ENCODE results near the gene CMA1.

CMA1 gene

GRCh38 chr14:24463884-24464785, 43.9 kb downstream of the CMA1 start:
- no peak overlapping the region for H3K4me3 ChIP-seq (ENCODE audit: low read depth in 1 of 2, low read length in 2 of 2)
- H3K27me3 ChIP-seq (ENCODE audit: control insufficient read depth in 1 of 2, insufficient read depth in 2 of 2, low read length in 2 of 2) = no peaks in the 10 kb centered on the region
- H3K36me3 ChIP-seq (ENCODE audit: insufficient read depth, low read length) = no peaks in the 10 kb centered on the region
- H3K9me3 ChIP-seq (ENCODE audit: low read length) = no peaks in the 10 kb centered on the region
- no peak overlapping the region for H3K9ac ChIP-seq (ENCODE audit: low read length)
- H3K4me1 ChIP-seq (ENCODE audit: insufficient read depth, low read length) = no peaks in the 10 kb centered on the region
- H3K27ac ChIP-seq (ENCODE audit: low read depth, low read length) = no peak overlapping the region

- Histone ChIP-seq H3K36me3 (ENCODE audit: insufficient read depth, low read length) (no peaks in the 10 kb centered on the region), H3K27ac (ENCODE audit: low read depth, low read length) (no peak overlapping the region), H3K4me1 (ENCODE audit: insufficient read depth, low read length) (no peaks in the 10 kb centered on the region), H3K4me3 (ENCODE audit: low read depth in 1 of 2, low read length in 2 of 2) (no peak overlapping the region), H3K9ac (ENCODE audit: low read length) (no peak overlapping the region), H3K9me3 (ENCODE audit: low read length) (no peaks in the 10 kb centered on the region), H3K27me3 (ENCODE audit: control insufficient read depth in 1 of 2, insufficient read depth in 2 of 2, low read length in 2 of 2) (no peaks in the 10 kb centered on the region)
Measured at GRCh38 chr14:24463017-24463883, 44.8 kb downstream of the CMA1 start.

- Histone ChIP-seq H3K27ac (ENCODE audit: low read depth, low read length) (no peak overlapping the region), H3K4me1 (ENCODE audit: insufficient read depth, low read length) (no peaks in the 10 kb centered on the region), H3K27me3 (ENCODE audit: control insufficient read depth in 1 of 2, insufficient read depth in 2 of 2, low read length in 2 of 2) (no peaks in the 10 kb centered on the region), H3K9me3 (ENCODE audit: low read length) (no peaks in the 10 kb centered on the region), H3K9ac (ENCODE audit: low read length) (no peak overlapping the region), H3K36me3 (ENCODE audit: insufficient read depth, low read length) (no peaks in the 10 kb centered on the region), H3K4me3 (ENCODE audit: low read depth in 1 of 2, low read length in 2 of 2) (no peak overlapping the region)
Measured at GRCh38 chr14:24461336-24461735, 46.7 kb downstream of the CMA1 start.

- Histone ChIP-seq H3K27ac (ENCODE audit: low read depth, low read length) (no peak overlapping the region), H3K9me3 (ENCODE audit: low read length) (no peaks in the 10 kb centered on the region), H3K36me3 (ENCODE audit: insufficient read depth, low read length) (no peaks in the 10 kb centered on the region), H3K27me3 (ENCODE audit: control insufficient read depth in 1 of 2, insufficient read depth in 2 of 2, low read length in 2 of 2) (no peaks in the 10 kb centered on the region), H3K4me3 (ENCODE audit: low read depth in 1 of 2, low read length in 2 of 2) (no peak overlapping the region), H3K4me1 (ENCODE audit: insufficient read depth, low read length) (no peaks in the 10 kb centered on the region), H3K9ac (ENCODE audit: low read length) (no peak overlapping the region)
Measured at GRCh38 chr14:24459331-24459730, 48.7 kb downstream of the CMA1 start.

DNA sequence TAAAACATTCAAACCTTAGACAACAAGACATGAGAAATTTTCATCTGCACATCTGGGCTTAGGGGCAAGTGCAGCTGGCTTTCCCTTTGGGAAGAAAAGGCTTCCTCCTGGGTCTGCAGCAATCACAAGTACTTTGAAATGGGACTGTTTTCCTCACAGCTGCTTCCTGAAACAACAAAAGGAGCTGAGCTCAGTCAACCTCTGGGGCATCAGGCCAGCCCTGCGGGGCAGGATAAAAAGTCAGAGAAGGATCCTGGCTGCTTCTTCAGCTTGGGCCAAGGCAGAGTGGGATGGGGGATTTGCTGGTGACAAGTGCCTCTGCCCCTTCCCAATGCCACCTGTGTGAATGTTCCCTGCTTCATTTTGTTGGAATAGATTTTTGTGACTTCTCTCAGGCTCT, 49.3 kb downstream of the CMA1 start:
- Histone ChIP-seq H3K27me3 (ENCODE audit: control insufficient read depth in 1 of 2, insufficient read depth in 2 of 2, low read length in 2 of 2) (no peaks in the 10 kb centered on the region), H3K4me1 (ENCODE audit: insufficient read depth, low read length) (no peaks in the 10 kb centered on the region), H3K9me3 (ENCODE audit: low read length) (no peaks in the 10 kb centered on the region), H3K27ac (ENCODE audit: low read depth, low read length) (no peak overlapping the region), H3K9ac (ENCODE audit: low read length) (no peak overlapping the region), H3K4me3 (ENCODE audit: low read depth in 1 of 2, low read length in 2 of 2) (no peak overlapping the region), H3K36me3 (ENCODE audit: insufficient read depth, low read length) (no peaks in the 10 kb centered on the region)

DNA sequence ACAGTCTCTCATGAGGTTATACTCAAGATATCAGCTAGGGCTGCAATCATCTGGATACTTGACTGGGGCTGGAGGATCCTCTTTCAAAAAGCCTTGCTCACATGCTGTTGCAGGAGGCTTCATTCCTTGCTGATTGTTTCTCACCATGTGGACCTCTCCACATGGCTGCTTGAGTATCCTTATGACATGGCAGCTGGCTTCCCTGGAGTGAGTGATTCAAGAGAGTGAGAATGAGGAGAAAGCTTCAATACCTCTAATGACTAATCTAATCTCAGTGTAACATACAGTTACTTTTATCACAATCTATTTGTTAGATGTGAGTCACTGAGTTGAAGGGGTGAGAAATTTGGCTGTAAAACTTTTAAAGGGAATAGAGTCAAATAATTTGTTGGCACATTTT, 51.1 kb downstream of the CMA1 start:
- Histone ChIP-seq H3K9me3 (ENCODE audit: low read length) (no peaks in the 10 kb centered on the region), H3K9ac (ENCODE audit: low read length) (no peak overlapping the region), H3K27ac (ENCODE audit: low read depth, low read length) (no peak overlapping the region), H3K4me3 (ENCODE audit: low read depth in 1 of 2, low read length in 2 of 2) (no peak overlapping the region), H3K4me1 (ENCODE audit: insufficient read depth, low read length) (no peaks in the 10 kb centered on the region), H3K36me3 (ENCODE audit: insufficient read depth, low read length) (no peaks in the 10 kb centered on the region), H3K27me3 (ENCODE audit: control insufficient read depth in 1 of 2, insufficient read depth in 2 of 2, low read length in 2 of 2) (no peaks in the 10 kb centered on the region)

Data from muscle layer of colon (tissue), 2 donors.